Testis (tissue), 2 donors: ENCODE results near the gene CATSPER1.

Source experiments
- POLR2A ChIP-seq: fragments of 450-650 bp; IDR thresholded peaks from one replicate; pipeline ENCODE4 v1.6.1; 2017; ENCODE audit warnings: antibody characterized with exemption, mild to moderate bottlenecking, moderate library complexity
- TF ChIP-seq, protein P1 (sequence below), 3 experiments: fragments of 450-650 bp in 2 of 3; fragments of 200-600 bp in 1 of 3; sonication (generic) in 1 of 3; IDR thresholded peaks; one replicate each; pipeline ENCODE4 v1.5.1; 2016 to 2019; ENCODE audit warnings: antibody characterized with exemption in 3 of 3, mild to moderate bottlenecking in 2 of 3, moderate library complexity in 1 of 3

- TF ChIP-seq, protein P1, sequence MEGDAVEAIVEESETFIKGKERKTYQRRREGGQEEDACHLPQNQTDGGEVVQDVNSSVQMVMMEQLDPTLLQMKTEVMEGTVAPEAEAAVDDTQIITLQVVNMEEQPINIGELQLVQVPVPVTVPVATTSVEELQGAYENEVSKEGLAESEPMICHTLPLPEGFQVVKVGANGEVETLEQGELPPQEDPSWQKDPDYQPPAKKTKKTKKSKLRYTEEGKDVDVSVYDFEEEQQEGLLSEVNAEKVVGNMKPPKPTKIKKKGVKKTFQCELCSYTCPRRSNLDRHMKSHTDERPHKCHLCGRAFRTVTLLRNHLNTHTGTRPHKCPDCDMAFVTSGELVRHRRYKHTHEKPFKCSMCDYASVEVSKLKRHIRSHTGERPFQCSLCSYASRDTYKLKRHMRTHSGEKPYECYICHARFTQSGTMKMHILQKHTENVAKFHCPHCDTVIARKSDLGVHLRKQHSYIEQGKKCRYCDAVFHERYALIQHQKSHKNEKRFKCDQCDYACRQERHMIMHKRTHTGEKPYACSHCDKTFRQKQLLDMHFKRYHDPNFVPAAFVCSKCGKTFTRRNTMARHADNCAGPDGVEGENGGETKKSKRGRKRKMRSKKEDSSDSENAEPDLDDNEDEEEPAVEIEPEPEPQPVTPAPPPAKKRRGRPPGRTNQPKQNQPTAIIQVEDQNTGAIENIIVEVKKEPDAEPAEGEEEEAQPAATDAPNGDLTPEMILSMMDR (IDR thresholded peaks at IDR 0.05), result no peak
- TF ChIP-seq POLR2A, result no peak
These were observed 47.4 kb upstream of the CATSPER1 start for GRCh38 chr11:66073669-66074068.
